Posterior cingulate gyrus (tissue), 11 donors: Measurements from ENCODE around the gene PRL.

ENCODE experiments used
- DNase-seq, 10 donors: peaks; one replicate each; pipeline versions ENCODE4 v3.0.0 to v3.0.0-alpha.2; 2020 to 2021; ENCODE audit warnings: mixed read lengths in 3 of 10
- intact Hi-C: fragments of 100-400 bp; cut with DNase I; formaldehyde crosslinking; loops from one replicate; pipeline ENCODE4 v1.15.1; 2023

PRL gene

DNA sequence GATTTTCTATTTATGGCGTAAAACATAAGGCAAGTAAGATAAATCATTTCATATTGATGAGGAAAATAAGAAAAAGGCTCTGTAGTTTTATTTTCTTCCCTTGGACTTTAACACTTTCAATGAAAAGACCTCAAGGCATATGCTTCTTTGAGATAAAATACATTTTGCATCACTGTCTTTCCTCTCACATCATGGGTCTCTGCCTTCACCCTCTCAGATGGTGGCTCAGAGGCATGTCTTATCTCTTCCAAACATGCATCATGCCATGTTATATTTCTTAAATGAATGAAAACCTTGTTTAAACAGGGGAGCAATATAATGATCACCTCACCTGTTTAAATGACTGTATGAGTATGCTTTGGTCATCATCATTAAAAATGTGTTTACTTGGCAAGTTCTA is 59.3 kb downstream of the PRL start:
- intact Hi-C loops, result no loop called here
- no peak for DNase-seq
